Stimulated activated CD8-positive, alpha-beta memory T cell treated with anti-CD3 and anti-CD28 coated beads, Interleukin-7, amount 100 ng/mL, for 24 hours (primary cell): Measurements from ENCODE around the gene TMEM217.
"Not testable (repeated sequence)": the region's sequence is repeated elsewhere in the genome, so short reads cannot be mapped to it uniquely, and the experiment has no call there.

Experiments
- DNase-seq: peaks from one replicate; pipeline ENCODE4 v3.0.0-alpha.2; 2020; ENCODE audit warnings: low read depth

TMEM217 gene

GRCh38 chr6:37185949-37186720 lies 71.8 kb downstream of the TMEM217 start:
- DNase-seq: not testable (repeated sequence)

GRCh38 chr6:37182736-37183590 lies 75.0 kb downstream of the TMEM217 start:
- no peak for DNase-seq

GRCh38 chr6:37180610-37181009 lies 77.3 kb downstream of the TMEM217 start:
- DNase-seq: not testable (repeated sequence)

GRCh38 chr6:37180075-37180474 lies 77.9 kb downstream of the TMEM217 start:
- no peak for DNase-seq

GRCh38 chr6:37177935-37178517 lies 79.9 kb downstream of the TMEM217 start:
- no peak for DNase-seq

- no peak for DNase-seq
Observed at GRCh38 chr6:37177077-37177934, 80.6 kb downstream of the TMEM217 start.

- no peak for DNase-seq
Observed at GRCh38 chr6:37176268-37177076, 81.5 kb downstream of the TMEM217 start.

- DNase-seq: no peak
Observed at GRCh38 chr6:37175332-37176267, 82.3 kb downstream of the TMEM217 start.

GRCh38 chr6:37174515-37175331 lies 83.2 kb downstream of the TMEM217 start:
- no peak for DNase-seq

GRCh38 chr6:37174196-37174514 lies 83.8 kb downstream of the TMEM217 start:
- no peak for DNase-seq

- no peak for DNase-seq
Observed at GRCh38 chr6:37173493-37174195, 84.3 kb downstream of the TMEM217 start.

- DNase-seq: no peak
Observed at GRCh38 chr6:37172912-37173492, 84.9 kb downstream of the TMEM217 start.

- peak; percentile 77 for DNase-seq
Observed at GRCh38 chr6:37171970-37172812, 85.8 kb downstream of the TMEM217 start.

GRCh38 chr6:37171201-37171969 lies 86.6 kb downstream of the TMEM217 start:
- no peak for DNase-seq

GRCh38 chr6:37170273-37171200 lies 87.4 kb downstream of the TMEM217 start:
- no peak for DNase-seq
